ENCODE measurements around the gene ACTMAP. TPM values are rescaled to one million over a fixed set of nuclear protein-coding genes. Genes with fewer than 3 reads are reported as not detected.
A peak's percentile ranks its signal among the peaks of the same experiment; 100 is the strongest.

Gene ACTMAP
- total RNA-seq: 1 to 10 TPM; 4.7 to 8.3 (median 6.8) TPM
- 1.8 TPM for total RNA-seq (2013)
- 1.5 to 7.8 (median 2.2) reads per million in 29 experiments for total RNA-seq

- H3K27me3 Mint-ChIP-seq: no peaks in the 10 kb centered on the region
- DNase-seq (peak; percentile 98 to 100 (median 99)), ATAC-seq (replicated peaks in 1 of 4) (peak; percentile 89 to 91 (median 89))
- peaks cover 35 to 46% (median 43%) of the 10 kb centered on the region in 3 donors for H3K4me1 Mint-ChIP-seq
- peak within 1 kb of the TSS; percentile 91 to 92 for H3K4me3 ChIP-seq (ENCODE audit: control insufficient read depth in 1 of 2, extremely low read depth in 1 of 2, low read length in 1 of 2)
- peak within 1 kb of the TSS; percentile 91 to 100 (median 97) for H3K4me3 Mint-ChIP-seq
- no peaks in the 10 kb centered on the region for H3K9me3 ChIP-seq
- H3K27ac Mint-ChIP-seq: peak within 1 kb of the TSS; percentile 98 to 99
- no peaks in the 10 kb centered on the region for H3K9me3 Mint-ChIP-seq
- ChIA-PET POLR2A (interaction anchor here in 1 of 2 donors (0.7 to 1.2 kb wide), 5 partner anchors 28 to 781 kb away, joined by 3 to 13 read pairs (median 5); partner anchors contain the start of genes COQ8B, EGLN2, ITPKC and RAB4B), CTCF (interaction anchor here in 1 of 2 donors (0.8 to 1.5 kb wide), 5 partner anchors 28 to 69 kb away, joined by 3 to 19 read pairs (median 8); partner anchors contain the start of genes EGLN2 and RAB4B)
- peaks cover 12% of the 10 kb centered on the region for H3K36me3 Mint-ChIP-seq
- H3K4me1 ChIP-seq (ENCODE audit: control insufficient read depth in 1 of 2, extremely low read depth in 1 of 2, insufficient read depth in 2 of 2, low read length in 2 of 2): peaks cover 8 to 53% of the 10 kb centered on the region in 2 experiments
- H3K27me3 ChIP-seq (replicated peaks in 1 of 2; ENCODE audit: control insufficient read depth in 2 of 2, extremely low read depth in 1 of 2, insufficient read depth in 2 of 2, low read length in 1 of 2): no peaks in the 10 kb centered on the region
- peaks cover 0 to under 1% of the 10 kb centered on the region in 2 donors for H3K36me3 ChIP-seq (ENCODE audit: control insufficient read depth in 2 of 2, extremely low read depth in 1 of 2, insufficient read depth in 1 of 2, low read length in 1 of 2)
- 0% methylated on average over 34 of the region's 43 CpGs for WGBS (ENCODE audit: insufficient coverage)
- H3K27ac ChIP-seq (ENCODE audit: low read length): peak within 1 kb of the TSS; percentile 83
Measured at GRCh38 chr19:40750058-40750873, at the start of gene ACTMAP. ACTMAP (minus strand) TSS chr19:40750477; CDS start chr19:40749803, 674 bp downstream.

- H3K4me1 ChIP-seq (ENCODE audit: control insufficient read depth in 1 of 2, extremely low read depth in 1 of 2, insufficient read depth in 2 of 2, low read length in 2 of 2): peaks cover 41 to 63% of the 10 kb centered on the region in 2 experiments
- H3K27me3 ChIP-seq (replicated peaks in 1 of 2; ENCODE audit: control insufficient read depth in 2 of 2, extremely low read depth in 1 of 2, insufficient read depth in 2 of 2, low read length in 1 of 2): no peaks in the 10 kb centered on the region
- peak overlapping the region; percentile 80 for H3K27ac ChIP-seq (ENCODE audit: low read length)
- peak overlapping the region; percentile 91 for H3K27ac Mint-ChIP-seq
- DNase-seq (peak in 1 of 35 experiments; percentile 33), ATAC-seq (replicated peaks in 1 of 4) (no peak)
- peaks cover 22% of the 10 kb centered on the region for H3K36me3 Mint-ChIP-seq
- H3K4me1 Mint-ChIP-seq: peaks cover 60 to 65% (median 63%) of the 10 kb centered on the region in 3 donors
- no peaks in the 10 kb centered on the region for H3K9me3 ChIP-seq
- peak overlapping the region; percentile 85 to 93 (median 88) for H3K4me3 Mint-ChIP-seq
- WGBS (ENCODE audit: insufficient coverage): 2% methylated on average over 38 of the region's 40 CpGs
- ChIA-PET POLR2A (interaction anchor here in 1 of 2 donors (0.7 kb wide), 1 partner anchor 948 kb away, joined by 3 read pairs; no protein-coding TSS in a partner anchor), CTCF (interaction anchor here in 1 of 2 donors (1.1 to 2.3 kb wide), 4 partner anchors 21 to 137 kb away, joined by 3 to 30 read pairs (median 8); partner anchors contain the start of genes ACTMAP, NUMBL, RAB4B and SNRPA)
- H3K27me3 Mint-ChIP-seq: no peaks in the 10 kb centered on the region
- H3K36me3 ChIP-seq (ENCODE audit: control insufficient read depth in 2 of 2, extremely low read depth in 1 of 2, insufficient read depth in 1 of 2, low read length in 1 of 2): peaks cover 11 to 31% of the 10 kb centered on the region in 2 donors
- H3K4me3 ChIP-seq (ENCODE audit: control insufficient read depth in 1 of 2, extremely low read depth in 1 of 2, low read length in 1 of 2): peak overlapping the region; percentile 90 to 91
- H3K9me3 Mint-ChIP-seq: no peaks in the 10 kb centered on the region
Measured at GRCh38 chr19:40799558-40800338, 49.5 kb upstream of the ACTMAP start.

GRCh38 chr19:40798683-40799557 is 48.6 kb upstream of the ACTMAP start, which contains the start of gene EGLN2:
EGLN2 (plus strand) TSS chr19:40799191; CDS start chr19:40800573, 1,382 bp downstream.
- WGBS (ENCODE audit: insufficient coverage): under 1% methylated on average over 70 of the region's 110 CpGs
- Mint-ChIP-seq H3K36me3 (peaks cover 17% of the 10 kb centered on the region), H3K4me1 (peaks cover 51 to 57% (median 55%) of the 10 kb centered on the region in 3 donors), H3K27ac (peak within 1 kb of the TSS; percentile 98 to 99), H3K27me3 (no peaks in the 10 kb centered on the region), H3K9me3 (no peaks in the 10 kb centered on the region), H3K4me3 (peak within 1 kb of the TSS; percentile 92 to 94 (median 93))
- CTCF ChIA-PET: interaction anchor here in 1 of 2 donors (0.6 to 2.3 kb wide), 7 partner anchors 8 to 136 kb away, joined by 3 to 30 read pairs (median 8); partner anchors contain the start of genes ACTMAP, NUMBL, RAB4B and SNRPA
- DNase-seq (peak; percentile 100), ATAC-seq (replicated peaks in 1 of 4) (peak; percentile 83 to 88 (median 84))
- Histone ChIP-seq H3K36me3 (ENCODE audit: control insufficient read depth in 2 of 2, extremely low read depth in 1 of 2, insufficient read depth in 1 of 2, low read length in 1 of 2) (peaks cover 11 to 31% of the 10 kb centered on the region in 2 donors), H3K4me1 (ENCODE audit: control insufficient read depth in 1 of 2, extremely low read depth in 1 of 2, insufficient read depth in 2 of 2, low read length in 2 of 2) (peaks cover 33 to 54% of the 10 kb centered on the region in 2 experiments), H3K27me3 (replicated peaks in 1 of 2; ENCODE audit: control insufficient read depth in 2 of 2, extremely low read depth in 1 of 2, insufficient read depth in 2 of 2, low read length in 1 of 2) (no peaks in the 10 kb centered on the region), H3K4me3 (ENCODE audit: control insufficient read depth in 1 of 2, extremely low read depth in 1 of 2, low read length in 1 of 2) (peak within 1 kb of the TSS; percentile 90 to 91), H3K27ac (ENCODE audit: low read length) (peak within 1 kb of the TSS; percentile 99), H3K9me3 (no peaks in the 10 kb centered on the region)
- POLR2A ChIA-PET: interaction anchor here (0.7 to 1.4 kb wide), 4 partner anchors 21 to 948 kb away, joined by 3 to 23 read pairs (median 4); partner anchors contain the start of genes ACTMAP (in 1 of the 2), RAB4B (in 1 of the 2) and SNRPA (in 1 of the 2)

GRCh38 chr19:40797963-40798682 is 47.8 kb upstream of the ACTMAP start:
- Mint-ChIP-seq H3K36me3 (peaks cover 17% of the 10 kb centered on the region), H3K27ac (peak overlapping the region; percentile 98 to 99), H3K27me3 (no peaks in the 10 kb centered on the region), H3K4me3 (peak overlapping the region; percentile 92 to 94 (median 93)), H3K4me1 (peaks cover 43 to 49% (median 47%) of the 10 kb centered on the region in 3 donors), H3K9me3 (no peaks in the 10 kb centered on the region)
- peaks cover 11 to 28% of the 10 kb centered on the region in 2 donors for H3K36me3 ChIP-seq (ENCODE audit: control insufficient read depth in 2 of 2, extremely low read depth in 1 of 2, insufficient read depth in 1 of 2, low read length in 1 of 2)
- DNase-seq: peak; percentile 49 to 83 (median 69)
- WGBS (ENCODE audit: insufficient coverage): 2% methylated on average over 19 of the region's 28 CpGs
- POLR2A ChIA-PET: interaction anchor here (0.7 to 1.4 kb wide), 3 partner anchors 20 to 47 kb away, joined by 3 to 23 read pairs (median 5); partner anchors contain the start of genes ACTMAP (in 1 of the 2), RAB4B (in 1 of the 2) and SNRPA (in 1 of the 2)
- H3K4me1 ChIP-seq (ENCODE audit: control insufficient read depth in 1 of 2, extremely low read depth in 1 of 2, insufficient read depth in 2 of 2, low read length in 2 of 2): peaks cover 27 to 47% of the 10 kb centered on the region in 2 experiments
- no peaks in the 10 kb centered on the region for H3K9me3 ChIP-seq
- no peaks in the 10 kb centered on the region for H3K27me3 ChIP-seq (replicated peaks in 1 of 2; ENCODE audit: control insufficient read depth in 2 of 2, extremely low read depth in 1 of 2, insufficient read depth in 2 of 2, low read length in 1 of 2)
- H3K27ac ChIP-seq (ENCODE audit: low read length): peak overlapping the region; percentile 99
- CTCF ChIA-PET: interaction anchor here in 1 of 2 donors (1.0 to 2.3 kb wide), 5 partner anchors 9 to 135 kb away, joined by 4 to 30 read pairs (median 12); partner anchors contain the start of genes ACTMAP, RAB4B and SNRPA
- H3K4me3 ChIP-seq (ENCODE audit: control insufficient read depth in 1 of 2, extremely low read depth in 1 of 2, low read length in 1 of 2): peak overlapping the region; percentile 86 to 87
- ATAC-seq (replicated peaks in 1 of 4): peak; percentile 25 to 39 (median 36)

All from T-cell (primary cell).